Smooth muscle cell of the umbilical artery (primary cell): ENCODE measurements around the gene SPTA1. TPM values are rescaled to one million over a fixed set of nuclear protein-coding genes. Genes with fewer than 3 reads are reported as not detected.

Experiments
- total RNA-seq: library from RNA; depleted of rRNA; stranded (reverse); fragments of >200 nt; gene quantifications from 2 replicates; pipeline ENCODE4 v1.2.3, GENCODE V29; 2014

The SPTA1 gene
- total RNA-seq = 0.05 TPM in 1 of 2 replicates, not detected in the other

GRCh38 chr1:158686111-158687009, at the start of gene SPTA1:
SPTA1 (minus strand) TSS chr1:158686715; CDS start chr1:158686517, 198 bp downstream.

GRCh38 chr1:158720620-158721019, 34.1 kb upstream of the SPTA1 start, which contains the start of gene OR6K3:
OR6K3 (minus strand) TSS chr1:158720720; CDS start chr1:158718115, 2,605 bp downstream.

GRCh38 chr1:158700552-158700951, 14.0 kb upstream of the SPTA1 start, which contains the start of gene OR6K2:
OR6K2 (minus strand) TSS chr1:158700652; CDS start chr1:158700652, 0 bp downstream.

GRCh38 chr1:158604968-158605367, 81.5 kb downstream of the SPTA1 start, which contains the start of gene OR10Z1:
OR10Z1 (plus strand) TSS chr1:158605268; CDS start chr1:158606439, 1,171 bp downstream.

GRCh38 chr1:158579733-158580132, 106.8 kb downstream of the SPTA1 start, which contains the start of gene OR10X1:
OR10X1 (minus strand) TSS chr1:158579899; CDS start chr1:158579899, 0 bp downstream.

GRCh38 chr1:158570480-158570879, 116.0 kb downstream of the SPTA1 start, which contains the start of gene OR6P1:
OR6P1 (minus strand) TSS chr1:158570580; CDS start chr1:158563604, 6,976 bp downstream.

Other genes with a start within 250 kb of the SPTA1 start
- not detected in 2 replicates for gene OR10K1, start 224.9 kb downstream of the SPTA1 start, total RNA-seq
- gene OR10R2, start 214.5 kb downstream of the SPTA1 start, total RNA-seq = not detected in 2 replicates
- not detected in 2 replicates for gene OR6Y1, start 132.3 kb downstream of the SPTA1 start, total RNA-seq
- gene OR6P1, start 116.1 kb downstream of the SPTA1 start, total RNA-seq = not detected in 2 replicates
- gene OR10X1, start 106.8 kb downstream of the SPTA1 start, total RNA-seq = not detected in 2 replicates
- not detected in 2 replicates for gene OR10Z1, start 81.4 kb downstream of the SPTA1 start, total RNA-seq
- not detected in 2 replicates for gene OR6K2, start 13.9 kb upstream of the SPTA1 start, total RNA-seq
- not detected in 2 replicates for gene OR6K3, start 34.0 kb upstream of the SPTA1 start, total RNA-seq
- gene OR6K6, start 68.0 kb upstream of the SPTA1 start, total RNA-seq = not detected in 2 replicates
- not detected in 2 replicates for gene OR6N1, start 85.5 kb upstream of the SPTA1 start, total RNA-seq
- not detected in 2 replicates for gene OR6N2, start 94.5 kb upstream of the SPTA1 start, total RNA-seq
- not detected in 2 replicates for gene MNDA, start 144.6 kb upstream of the SPTA1 start, total RNA-seq
- gene PYHIN1, start 244.8 kb upstream of the SPTA1 start, total RNA-seq = not detected in 2 replicates